ENCODE measurements around the gene SLC9A2.

GRCh38 chr2:102737431-102737830 is 118.1 kb downstream of the SLC9A2 start:
- TF ChIP-seq POLR2A (IDR thresholded peaks at IDR 0.05; ENCODE audit: low read depth, low read length) (no peak), CTCF (IDR thresholded peaks at IDR 0.05 in 2 of 3, conservative IDR thresholded peaks at IDR 0.05 in 1 of 3; ENCODE audit: control insufficient read depth in 2 of 3, extremely low read depth in 1 of 3, insufficient read depth in 1 of 3, low read depth in 3 of 3, low read length in 3 of 3) (no peak), BCLAF1 (IDR thresholded peaks at IDR 0.05) (no peak)

All from GM12878 (cell line).